Measurements from ENCODE around the gene GPR132. TPM values are rescaled to one million over a fixed set of nuclear protein-coding genes. Genes with fewer than 3 reads are reported as not detected.
A peak's percentile ranks its signal among the peaks of the same experiment; 100 is the strongest.

Gene GPR132
- total RNA-seq, 2 donors from 2014 or later: 1.0 TPM

- no peak for TF ChIP-seq CTCF (IDR thresholded peaks at IDR 0.05)
- no peak for DNase-seq
- Histone ChIP-seq H3K9me3 (no peaks in the 10 kb centered on the region), H3K27me3 (no peaks in the 10 kb centered on the region), H3K36me3 (no peaks in the 10 kb centered on the region), H3K9ac (ENCODE audit: low read depth in 2 of 2, low read length in 2 of 2) (peak overlapping the region in 1 of 2 donors; percentile 18), H3K4me1 (no peaks in the 10 kb centered on the region), H3K27ac (no peak overlapping the region), H3K4me3 (no peak overlapping the region)
- intact Hi-C loops (cut with DNase I): loop anchor here (5.0 to 10.0 kb wide), 2 partner anchors 153 to 275 kb away; no protein-coding TSS in a partner anchor
Observed at GRCh38 chr14:105049753-105050550, 15.3 kb downstream of the GPR132 start.

GRCh38 chr14:105047283-105048016, 17.8 kb downstream of the GPR132 start:
- DNase-seq: no peak
- no peaks in the 10 kb centered on the region for H3K27me3 ChIP-seq
- no peaks in the 10 kb centered on the region for H3K36me3 ChIP-seq
- no peak overlapping the region for H3K27ac ChIP-seq
- no peak overlapping the region for H3K4me3 ChIP-seq
- intact Hi-C loops (cut with DNase I): loop anchor here (5.0 kb wide), 1 partner anchor 150 kb away; no protein-coding TSS in a partner anchor
- TF ChIP-seq CTCF (IDR thresholded peaks at IDR 0.05): no peak
- H3K9ac ChIP-seq (ENCODE audit: low read depth in 2 of 2, low read length in 2 of 2): peak overlapping the region in 1 of 2 donors; percentile 9
- no peaks in the 10 kb centered on the region for H3K9me3 ChIP-seq
- H3K4me1 ChIP-seq: no peaks in the 10 kb centered on the region

GRCh38 chr14:105046891-105047282, 18.3 kb downstream of the GPR132 start:
- Histone ChIP-seq H3K27ac (no peak overlapping the region), H3K9ac (ENCODE audit: low read depth in 2 of 2, low read length in 2 of 2) (peak overlapping the region in 1 of 2 donors; percentile 9), H3K9me3 (no peaks in the 10 kb centered on the region), H3K27me3 (no peaks in the 10 kb centered on the region), H3K4me1 (no peaks in the 10 kb centered on the region), H3K4me3 (no peak overlapping the region), H3K36me3 (no peaks in the 10 kb centered on the region)
- DNase-seq: no peak
- intact Hi-C loops (cut with DNase I): loop anchor here (5.0 kb wide), 1 partner anchor 150 kb away; no protein-coding TSS in a partner anchor
- no peak for TF ChIP-seq CTCF (IDR thresholded peaks at IDR 0.05)

- H3K36me3 ChIP-seq: no peaks in the 10 kb centered on the region
- intact Hi-C loops (cut with DNase I): loop anchor here (2.0 to 5.0 kb wide), 2 partner anchors 69 to 149 kb away; no protein-coding TSS in a partner anchor
- peak; percentile 93 for DNase-seq
- H3K27ac ChIP-seq: no peak overlapping the region
- H3K27me3 ChIP-seq: no peaks in the 10 kb centered on the region
- no peaks in the 10 kb centered on the region for H3K4me1 ChIP-seq
- no peak overlapping the region for H3K9ac ChIP-seq (ENCODE audit: low read depth in 2 of 2, low read length in 2 of 2)
- H3K9me3 ChIP-seq: no peaks in the 10 kb centered on the region
- peak; percentile 100 for TF ChIP-seq CTCF (IDR thresholded peaks at IDR 0.05)
- H3K4me3 ChIP-seq: no peak overlapping the region
Observed at GRCh38 chr14:105045710-105046326, 19.4 kb downstream of the GPR132 start.

GRCh38 chr14:105043641-105044040, 21.6 kb downstream of the GPR132 start:
- no peak overlapping the region for H3K9ac ChIP-seq (ENCODE audit: low read depth in 2 of 2, low read length in 2 of 2)
- H3K27me3 ChIP-seq: no peaks in the 10 kb centered on the region
- no peak for TF ChIP-seq CTCF (IDR thresholded peaks at IDR 0.05)
- no peaks in the 10 kb centered on the region for H3K9me3 ChIP-seq
- no peaks in the 10 kb centered on the region for H3K36me3 ChIP-seq
- no peaks in the 10 kb centered on the region for H3K4me1 ChIP-seq
- H3K27ac ChIP-seq: no peak overlapping the region
- intact Hi-C loops (cut with DNase I): loop anchor here (2.0 kb wide), 1 partner anchor 67 kb away; no protein-coding TSS in a partner anchor
- DNase-seq: no peak
- no peak overlapping the region for H3K4me3 ChIP-seq
